Progenitor cell of endocrine pancreas (in vitro differentiated cells): Measurements from ENCODE around the gene PDE7B. TPM values are rescaled to one million over a fixed set of nuclear protein-coding genes. Genes with fewer than 3 reads are reported as not detected.

ENCODE experiments used
- DNase-seq: peaks from one replicate; pipeline ENCODE4 v3.0.0; 2021; ENCODE audit warnings: low spot score; ENCODE audit not compliant: unreplicated experiment
- H3K27ac Mint-ChIP-seq: 2 replicates; pipeline ENCODE4 v1.8.0; 2021; ENCODE audit warnings: mild to moderate bottlenecking, moderate library complexity, mixed read lengths
- H3K27me3 Mint-ChIP-seq: 2 replicates; pipeline ENCODE4 v1.8.0; 2021; ENCODE audit warnings: mixed read lengths
- H3K36me3 Mint-ChIP-seq: 2 replicates; pipeline ENCODE4 v1.8.0; 2022; ENCODE audit warnings: mixed read lengths; ENCODE audit not compliant: insufficient read depth
- H3K4me1 Mint-ChIP-seq: 2 replicates; pipeline ENCODE4 v1.8.0; 2021; ENCODE audit warnings: low read depth, mixed read lengths
- H3K4me3 Mint-ChIP-seq: 2 replicates; pipeline ENCODE4 v1.8.0; 2021; ENCODE audit warnings: low read depth, mild to moderate bottlenecking, moderate library complexity, mixed read lengths
- H3K9me3 Mint-ChIP-seq: 2 replicates; pipeline ENCODE4 v1.8.0; 2021; ENCODE audit warnings: low read depth, mixed read lengths
- CTCF ChIP-seq: fragments of 200-600 bp; sonication (generic); IDR thresholded peaks from one replicate; pipeline ENCODE4 v1.5.0; 2021; ENCODE audit warnings: antibody characterized with exemption, mild to moderate bottlenecking; ENCODE audit not compliant: unreplicated experiment
- total RNA-seq: library from RNA; stranded (reverse); gene quantifications from 2 replicates; pipeline ENCODE4 v1.2.1, GENCODE V29; 2021

The PDE7B gene
- total RNA-seq, 1 donor from 2014 or later, result 0.07 TPM

GRCh38 chr6:136051140-136051775 lies 199.8 kb downstream of the PDE7B start:
- no peaks in the 10 kb centered on the region for H3K27me3 Mint-ChIP-seq
- DNase-seq, result no peak
- TF ChIP-seq CTCF, result no peak
- no peaks in the 10 kb centered on the region for H3K9me3 Mint-ChIP-seq
- H3K4me3 Mint-ChIP-seq, result no peak overlapping the region
- H3K36me3 Mint-ChIP-seq, result no peaks in the 10 kb centered on the region
- H3K4me1 Mint-ChIP-seq, result peaks cover 4% of the 10 kb centered on the region
- H3K27ac Mint-ChIP-seq, result no peak overlapping the region

GRCh38 chr6:136052031-136052430 lies 200.5 kb downstream of the PDE7B start:
- Mint-ChIP-seq H3K9me3 (peaks cover 3% of the 10 kb centered on the region), H3K27me3 (no peaks in the 10 kb centered on the region), H3K4me1 (peaks cover 4% of the 10 kb centered on the region), H3K36me3 (no peaks in the 10 kb centered on the region), H3K4me3 (no peak overlapping the region), H3K27ac (no peak overlapping the region)
- TF ChIP-seq CTCF, result no peak
- DNase-seq, result no peak

GRCh38 chr6:136058852-136059251 lies 207.4 kb downstream of the PDE7B start:
- no peak for DNase-seq
- TF ChIP-seq CTCF, result no peak
- H3K4me3 Mint-ChIP-seq, result no peak overlapping the region
- peaks cover 5% of the 10 kb centered on the region for H3K4me1 Mint-ChIP-seq
- H3K27me3 Mint-ChIP-seq, result peaks cover 14% of the 10 kb centered on the region
- H3K27ac Mint-ChIP-seq, result no peak overlapping the region
- no peaks in the 10 kb centered on the region for H3K36me3 Mint-ChIP-seq
- H3K9me3 Mint-ChIP-seq, result peaks cover 4% of the 10 kb centered on the region

- H3K4me3 Mint-ChIP-seq, result no peak overlapping the region
- peaks cover 14% of the 10 kb centered on the region for H3K27me3 Mint-ChIP-seq
- no peak for TF ChIP-seq CTCF
- H3K36me3 Mint-ChIP-seq, result no peaks in the 10 kb centered on the region
- H3K9me3 Mint-ChIP-seq, result peaks cover 4% of the 10 kb centered on the region
- H3K4me1 Mint-ChIP-seq, result peaks cover 5% of the 10 kb centered on the region
- no peak overlapping the region for H3K27ac Mint-ChIP-seq
- DNase-seq, result no peak
These were observed 207.8 kb downstream of the PDE7B start for GRCh38 chr6:136059308-136059707.

GRCh38 chr6:136060052-136060451 lies 208.6 kb downstream of the PDE7B start:
- H3K4me1 Mint-ChIP-seq, result peaks cover 5% of the 10 kb centered on the region
- no peak overlapping the region for H3K4me3 Mint-ChIP-seq
- H3K9me3 Mint-ChIP-seq, result peaks cover 4% of the 10 kb centered on the region
- H3K36me3 Mint-ChIP-seq, result no peaks in the 10 kb centered on the region
- no peak for DNase-seq
- H3K27me3 Mint-ChIP-seq, result peaks cover 14% of the 10 kb centered on the region
- TF ChIP-seq CTCF, result no peak
- H3K27ac Mint-ChIP-seq, result no peak overlapping the region
